Ovary (tissue), 9 donors: Measurements from ENCODE around the gene PHAF1. TPM values are rescaled to one million over a fixed set of nuclear protein-coding genes. Genes with fewer than 3 reads are reported as not detected.

ENCODE experiments used
- DNase-seq, 5 donors: peaks; one replicate each; pipeline ENCODE4 v3.0.0-alpha.2; 2019 to 2020
- H3K27ac ChIP-seq, 2 donors: fragments of 200-600 bp; one replicate each; pipeline versions ENCODE4 v1.5.1 to v1.8.0; 2019 to 2022
- H3K27me3 ChIP-seq: fragments of 200-600 bp; one replicate; pipeline ENCODE4 v1.8.0; 2022
- H3K36me3 ChIP-seq: fragments of 200-600 bp; sonication (generic); one replicate; pipeline ENCODE4 v1.5.1; 2019
- H3K4me1 ChIP-seq: one replicate; pipeline ENCODE4 v1.8.1; 2013; ENCODE audit warnings: mild to moderate bottlenecking, moderate library complexity; ENCODE audit not compliant: insufficient read depth
- H3K4me3 ChIP-seq: fragments of 200-600 bp; sonication (generic); one replicate; pipeline ENCODE4 v1.5.1; 2017
- H3K9me3 ChIP-seq, 2 donors: fragments of 200-600 bp in 1 of 2; sonication (generic) in 1 of 2; one replicate each; pipeline versions ENCODE4 v1.5.1 to v1.8.1; 2013 to 2019; ENCODE audit warnings: mild to moderate bottlenecking in 1 of 2, moderate library complexity in 1 of 2
- CTCF ChIP-seq, 3 donors: fragments of 450-650 bp in 2 of 3; fragments of 200-600 bp in 1 of 3; IDR thresholded peaks; one replicate each; pipeline versions ENCODE4 v1.5.1 to v1.8.0; 2016 to 2022; ENCODE audit warnings: antibody characterized with exemption in 3 of 3, mild to moderate bottlenecking in 1 of 3
- EP300 ChIP-seq: sonication (generic); formaldehyde crosslinking; IDR thresholded peaks from one replicate; pipeline ENCODE4 v1.6.1; 2017; ENCODE audit warnings: antibody characterized with exemption
- POLR2A ChIP-seq: fragments of 450-650 bp; IDR thresholded peaks from one replicate; pipeline ENCODE4 v1.6.1; 2017; ENCODE audit warnings: antibody characterized with exemption, mild to moderate bottlenecking, moderate library complexity
- WGBS, 3 donors: extraction: QIAGEN DNeasy Blood & Tissue Kit in 1 of 3; methylation state at CpG; one replicate each; pipeline versions ENCODE4 v1.1.5 to v1.1.7; 2013 to 2017; 5-methylcytosine and 5-hydroxymethylcytosine counted together
- intact Hi-C, 4 donors: fragments of 100-400 bp; cut with DNase I; formaldehyde crosslinking; loops; one replicate each; pipeline versions ENCODE4 v1.11.0 to v1.15.1; 2022 to 2023
- polyA plus RNA-seq, 2 donors: library from polyadenylated mRNA; stranded (reverse); fragments of 200-250 nt in 1 of 2; fragments of 350-450 nt in 1 of 2; fragmentation: Illumina TruSeq in 1 of 2; extraction: RNeasy Lipid Tissue Mini Kit (QIAGEN cat#74804) in 1 of 2; gene quantifications; one replicate each; pipeline ENCODE4 v1.2.3, GENCODE V29; 2013 to 2014
- total RNA-seq, 7 donors: library from RNA; depleted of rRNA in 2 of 7; stranded (reverse); fragments of >200 nt in 2 of 7; fragmentation: NEBNext Ultra II Directional in 3 of 7; extraction: Animal tissue kit (Norgen Biotek cat#: 25700) in 3 of 7; gene quantifications; one replicate each; pipeline versions ENCODE4 v1.1.0 to v1.2.4, GENCODE V29; 2016 to 2023
- donor health status: DM: no; HTN: no; CAD: no; lungs with moderate emphysema.
- donor health status: DM: no; HTN: no; CAD: no.
- donor health status: Bipolar disorder and iron deficiency.
- donor health status: DM: yes; HTN: yes; CAD: no.
- donor health status: DM: no; HTN: no; CAD: no.
- donor health status: DM: yes; HTN: yes; CAD: no.

Gene PHAF1
- total and polyA plus RNA-seq, 9 donors = 9.0 to 25.1 (median 14.9) TPM

- Histone ChIP-seq H3K27me3 (no peaks in the 10 kb centered on the region), H3K4me1 (peaks cover 5% of the 10 kb centered on the region), H3K36me3 (no peaks in the 10 kb centered on the region), H3K4me3 (no peak overlapping the region), H3K9me3 (no peaks in the 10 kb centered on the region), H3K27ac (no peak overlapping the region)
- 76 to 82% (median 76%) methylated on average over 18 to 26 of the region's 26 CpGs for WGBS, 3 donors
- TF ChIP-seq CTCF (IDR thresholded peaks at IDR 0.05) = peak in 1 of 3 donors; percentile 6
- no peak for TF ChIP-seq POLR2A
- intact Hi-C loops = loop anchor here in 1 of 4 donors (10.0 kb wide), 1 partner anchor 213 kb away; no protein-coding TSS in a partner anchor
- DNase-seq = peak in 3 of 5 donors; percentile 37 to 47 (median 46)
Measured at GRCh38 chr16:67187175-67187890, 77.6 kb downstream of the PHAF1 start.

GRCh38 chr16:67188323-67188722 is 78.6 kb downstream of the PHAF1 start:
- no peak overlapping the region for H3K27ac ChIP-seq
- intact Hi-C loops = loop anchor here in 1 of 4 donors (10.0 kb wide), 1 partner anchor 214 kb away; no protein-coding TSS in a partner anchor
- peaks cover 13% of the 10 kb centered on the region for H3K4me1 ChIP-seq
- WGBS, 3 donors = 53 to 70% (median 62%) methylated on average over 4 of the region's 4 CpGs
- no peak for DNase-seq
- H3K4me3 ChIP-seq = no peak overlapping the region
- no peaks in the 10 kb centered on the region for H3K9me3 ChIP-seq
- no peaks in the 10 kb centered on the region for H3K36me3 ChIP-seq
- no peak for TF ChIP-seq POLR2A
- TF ChIP-seq EP300 = no peak
- no peak for TF ChIP-seq CTCF (IDR thresholded peaks at IDR 0.05)
- H3K27me3 ChIP-seq = no peaks in the 10 kb centered on the region

GRCh38 chr16:67188798-67189197 is 79.1 kb downstream of the PHAF1 start:
- intact Hi-C loops = loop anchor here in 1 of 4 donors (10.0 kb wide), 1 partner anchor 214 kb away; no protein-coding TSS in a partner anchor
- no peaks in the 10 kb centered on the region for H3K27me3 ChIP-seq
- H3K4me3 ChIP-seq = no peak overlapping the region
- TF ChIP-seq POLR2A (no peak), EP300 (no peak), CTCF (IDR thresholded peaks at IDR 0.05) (no peak)
- peak in 1 of 5 donors; percentile 33 for DNase-seq
- H3K4me1 ChIP-seq = peaks cover 14% of the 10 kb centered on the region
- H3K36me3 ChIP-seq = no peaks in the 10 kb centered on the region
- H3K9me3 ChIP-seq = no peaks in the 10 kb centered on the region
- WGBS, 3 donors = 86 to 91% (median 90%) methylated on average over 15 of the region's 15 CpGs
- H3K27ac ChIP-seq = no peak overlapping the region

- intact Hi-C loops = no loop called here
- Histone ChIP-seq H3K4me3 (no peak within 1 kb of the TSS), H3K27me3 (no peaks in the 10 kb centered on the region), H3K36me3 (no peaks in the 10 kb centered on the region), H3K4me1 (peaks cover 13% of the 10 kb centered on the region), H3K27ac (no peak within 1 kb of the TSS), H3K9me3 (no peaks in the 10 kb centered on the region)
- no peak for DNase-seq
- TF ChIP-seq EP300 (no peak), CTCF (IDR thresholded peaks at IDR 0.05) (no peak), POLR2A (no peak)
- WGBS, 3 donors = 6 to 18% (median 14%) methylated on average over 6 of the region's 6 CpGs
Measured at GRCh38 chr16:67190041-67190440, 80.3 kb downstream of the PHAF1 start, which contains the start of gene EXOC3L1. EXOC3L1 (minus strand) TSS chr16:67190136; CDS start chr16:67189676, 460 bp downstream.
